Measurements from ENCODE around the gene TTLL12.

TTLL12 gene

DNA sequence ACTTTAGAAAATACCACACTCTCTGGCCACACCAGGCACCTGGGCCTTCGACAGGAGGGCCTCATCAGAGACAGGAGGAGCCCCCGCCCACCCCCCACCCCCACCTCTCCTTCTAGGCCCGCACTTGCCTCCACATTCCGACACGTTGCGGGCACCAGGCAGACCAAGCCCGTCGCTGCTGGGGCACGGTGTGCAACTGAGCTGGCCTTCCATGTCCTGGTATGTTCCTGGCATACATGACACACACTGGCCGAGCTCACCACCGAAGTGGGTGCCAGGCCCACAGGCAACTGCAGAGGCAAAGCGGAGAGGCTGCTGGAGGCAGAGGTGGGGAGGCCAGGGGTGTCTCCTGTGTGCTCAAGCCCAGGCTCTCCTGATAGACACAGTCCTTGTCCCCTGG is 27.0 kb upstream of the TTLL12 start:
- no peak for DNase-seq (ENCODE audit: low spot score)

DNA sequence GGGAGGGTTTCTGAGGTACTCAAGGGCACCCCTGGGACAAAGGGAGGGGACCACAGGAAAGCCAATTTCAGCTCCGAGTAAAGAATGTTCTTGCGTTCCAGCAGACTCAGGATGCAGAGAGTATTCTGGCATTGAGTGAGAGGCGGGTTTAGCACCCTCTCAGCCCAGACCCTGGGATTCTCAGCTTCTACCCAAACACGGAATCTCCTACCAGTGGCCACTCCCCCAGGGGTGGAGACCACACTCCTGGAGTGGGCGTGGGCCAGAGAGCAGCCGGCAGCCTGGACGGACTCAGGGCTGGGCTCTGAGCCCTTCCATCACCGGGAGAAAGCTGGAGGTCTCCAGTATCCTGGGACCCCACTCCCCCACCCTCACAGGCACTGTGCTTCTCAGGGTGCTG is 26.1 kb upstream of the TTLL12 start:
- DNase-seq (ENCODE audit: low spot score): no peak

DNA sequence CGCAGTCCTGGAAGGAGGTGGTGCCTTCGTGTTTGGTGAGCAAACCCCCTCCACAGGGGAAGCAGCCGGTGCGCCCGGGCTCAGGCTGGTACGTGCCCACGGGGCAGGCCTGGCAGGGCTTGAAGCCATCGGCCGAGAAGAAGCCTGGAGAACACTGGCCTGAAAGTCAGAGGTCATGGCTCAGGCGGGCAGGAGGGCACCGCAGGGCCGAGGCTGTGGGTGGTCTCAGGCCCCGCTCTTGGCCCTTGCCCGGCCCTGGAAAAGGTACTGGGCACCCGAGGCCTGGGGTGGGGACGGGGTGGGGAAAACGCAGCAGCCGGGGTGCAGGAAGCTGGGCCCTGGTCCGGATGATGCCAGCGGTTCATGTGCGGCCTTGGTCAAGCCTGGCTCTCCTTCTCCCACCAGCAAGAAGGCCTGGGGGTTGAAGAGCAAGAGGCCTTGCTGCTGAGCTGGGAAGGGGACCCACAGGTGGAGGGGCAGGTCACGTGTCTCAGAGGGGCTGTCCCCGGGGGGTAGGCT is 25.6 kb upstream of the TTLL12 start:
- no peak for DNase-seq (ENCODE audit: low spot score)

- DNase-seq (ENCODE audit: low spot score): no peak
Observed at GRCh38 chr22:43211941-43212433, 25.1 kb upstream of the TTLL12 start.

GRCh38 chr22:43210631-43211515 is 23.9 kb upstream of the TTLL12 start:
- no peak for DNase-seq (ENCODE audit: low spot score)

- no peak for DNase-seq (ENCODE audit: low spot score)
Observed at GRCh38 chr22:43209971-43210370, 23.0 kb upstream of the TTLL12 start.

- DNase-seq (ENCODE audit: low spot score): no peak
Observed at GRCh38 chr22:43209523-43209890, 22.6 kb upstream of the TTLL12 start.

GRCh38 chr22:43208703-43209522 is 22.0 kb upstream of the TTLL12 start:
- DNase-seq (ENCODE audit: low spot score): no peak

- no peak for DNase-seq (ENCODE audit: low spot score)
Observed at GRCh38 chr22:43207849-43208702, 21.1 kb upstream of the TTLL12 start.

DNA sequence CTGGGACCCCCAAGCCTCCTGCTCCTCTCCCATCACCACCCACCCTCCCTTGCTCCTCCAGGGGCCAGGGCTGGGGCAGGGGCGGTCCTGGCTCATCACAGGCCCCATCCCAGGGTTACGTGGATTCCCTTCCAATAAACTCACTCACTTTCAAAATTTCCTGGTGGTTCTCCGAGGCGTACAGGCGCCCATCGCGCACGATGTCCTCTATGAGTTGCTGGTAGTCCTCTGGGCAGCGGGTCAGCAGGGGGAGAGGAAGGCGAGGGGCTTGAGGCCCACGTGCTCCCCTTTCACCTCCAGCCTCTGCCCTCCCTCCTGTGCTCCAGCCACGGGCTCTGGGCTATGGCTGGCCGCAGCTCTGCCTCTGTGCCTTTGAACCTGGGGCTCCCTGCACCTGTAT is 20.5 kb upstream of the TTLL12 start:
- DNase-seq (ENCODE audit: low spot score): no peak

DNA sequence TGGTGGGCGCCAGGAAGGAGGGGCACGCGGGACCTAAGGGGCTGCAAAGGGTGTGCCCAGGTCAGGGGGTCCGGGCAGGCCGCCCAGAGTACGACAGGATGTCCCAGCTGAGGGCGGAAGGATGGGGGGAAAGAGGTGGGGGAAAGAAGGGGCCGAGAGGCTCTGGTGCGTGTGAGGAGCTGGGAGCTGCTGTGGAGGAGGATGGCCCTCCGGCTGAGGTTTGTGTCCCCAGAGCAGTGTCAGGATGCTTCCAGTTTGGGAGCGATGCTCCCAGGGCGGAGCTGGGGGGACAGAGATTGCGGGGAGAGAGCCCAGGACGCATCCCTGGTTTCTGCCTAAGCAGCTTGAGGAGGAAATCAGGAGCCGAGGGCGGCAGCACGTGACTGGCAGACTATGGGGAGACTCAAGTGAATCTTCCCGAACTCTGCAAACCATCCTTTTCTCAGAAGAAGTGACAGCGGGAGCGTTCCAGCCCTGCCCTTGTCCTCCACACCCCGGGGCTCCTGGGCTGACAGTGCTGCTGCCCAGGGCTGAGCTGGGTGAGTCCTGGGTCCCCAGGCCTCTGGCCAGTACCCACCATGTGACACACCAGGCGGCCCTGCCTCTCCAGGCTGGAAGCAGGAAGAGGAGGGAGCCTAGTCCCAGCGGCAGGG is 19.7 kb upstream of the TTLL12 start:
- DNase-seq (ENCODE audit: low spot score): no peak

DNA sequence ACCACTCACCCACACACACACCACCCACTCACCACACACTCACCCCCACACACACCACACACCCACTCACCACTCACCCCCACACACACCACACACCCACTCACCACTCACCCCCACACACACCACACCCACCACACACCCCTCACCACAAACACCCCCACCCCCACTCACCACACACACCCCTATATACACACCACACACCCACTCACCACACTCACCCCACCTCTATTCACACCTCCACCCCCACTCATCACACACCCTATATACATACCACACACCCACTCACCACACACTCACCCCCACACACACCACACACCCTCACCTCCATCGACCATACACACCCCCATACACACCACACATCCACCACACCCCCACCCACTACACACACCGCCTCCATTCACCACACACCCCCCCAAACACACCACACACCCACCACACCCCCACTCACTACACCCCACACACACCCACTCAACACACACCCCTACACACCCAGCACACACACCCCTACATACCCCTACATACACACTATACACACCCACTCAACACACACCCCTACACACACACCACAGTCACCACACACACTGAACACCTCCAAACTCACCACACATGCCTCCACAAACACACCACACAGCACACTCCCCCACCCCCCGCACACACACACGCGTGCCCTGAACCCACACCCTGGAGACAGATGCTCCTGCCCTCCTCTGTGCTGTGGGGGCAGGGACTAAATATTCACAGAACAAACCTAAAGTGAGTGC is 19.0 kb upstream of the TTLL12 start:
- no peak for DNase-seq (ENCODE audit: low spot score)

DNA sequence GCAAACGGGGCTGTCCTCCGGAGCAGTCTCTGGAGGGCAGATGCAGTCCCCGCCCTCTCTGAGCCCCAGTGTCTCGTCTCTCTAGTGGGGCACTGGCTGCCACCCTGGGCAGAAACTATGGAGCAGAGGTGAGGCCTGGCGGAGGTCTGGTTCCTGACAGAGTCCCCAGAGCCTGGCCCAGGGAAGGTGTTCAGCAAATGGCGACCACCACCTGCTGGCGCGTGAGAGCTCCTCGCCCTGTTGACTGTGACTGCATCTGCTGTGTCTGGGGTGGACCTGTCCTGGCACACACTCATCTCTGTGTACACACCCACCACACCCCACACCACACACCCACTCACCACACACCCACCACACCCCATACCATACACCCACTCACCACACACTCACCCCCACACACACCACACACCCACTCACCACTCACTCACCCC is 18.3 kb upstream of the TTLL12 start:
- DNase-seq (ENCODE audit: low spot score): no peak

GRCh38 chr22:43203471-43203981 is 16.6 kb upstream of the TTLL12 start:
- DNase-seq (ENCODE audit: low spot score): no peak

DNA sequence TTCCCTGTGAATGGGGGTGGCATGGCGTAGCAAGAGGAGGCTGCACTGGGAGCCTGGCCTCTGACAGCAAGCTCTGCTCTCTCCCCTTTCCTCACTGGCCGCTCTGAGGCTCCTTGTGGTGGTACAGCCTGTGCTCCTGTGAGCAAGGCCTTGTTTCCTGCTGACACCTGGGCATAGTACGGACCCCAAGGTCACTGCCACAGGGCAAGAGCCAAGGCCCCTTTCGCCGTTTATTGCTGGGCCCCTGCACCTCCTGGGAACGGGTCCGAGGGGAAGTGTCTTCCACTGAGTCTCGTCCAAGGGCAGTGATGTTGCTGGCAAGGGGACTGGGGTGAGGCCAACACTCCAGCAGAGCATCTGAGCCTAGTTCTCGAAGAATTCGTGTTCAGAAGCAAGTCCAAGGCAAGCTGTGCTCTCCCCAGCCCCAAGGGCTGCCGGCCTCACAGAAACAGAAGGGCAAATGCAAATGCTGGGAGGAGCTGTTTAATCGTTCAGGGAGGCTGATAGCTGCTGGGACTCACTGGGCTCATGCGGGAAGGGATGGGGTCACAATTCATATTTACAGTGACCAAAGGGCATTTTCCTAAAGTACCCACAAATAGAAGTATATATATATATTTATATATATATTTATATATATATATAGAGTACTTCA is 15.9 kb upstream of the TTLL12 start:
- no peak for DNase-seq (ENCODE audit: low spot score)

DNA sequence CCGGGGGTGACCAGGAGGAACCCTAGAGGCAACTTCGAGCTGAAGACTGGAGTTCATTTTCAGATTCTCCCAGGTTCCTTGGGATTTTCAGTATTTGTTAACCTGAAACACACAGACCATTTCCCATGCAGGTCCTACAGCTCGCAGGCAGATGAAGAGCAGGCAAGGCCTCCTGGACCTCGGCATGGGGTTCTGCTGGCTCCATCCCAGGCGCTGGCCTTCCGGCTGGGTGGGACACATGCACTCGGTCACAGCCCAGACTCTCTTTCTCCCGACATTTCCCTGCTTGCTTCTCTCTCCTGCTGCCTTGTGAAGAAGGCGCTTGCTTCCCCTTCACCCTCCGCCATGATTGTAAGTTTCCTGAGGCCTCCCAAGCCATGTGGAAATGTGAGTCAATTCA is 15.4 kb upstream of the TTLL12 start:
- no peak for DNase-seq (ENCODE audit: low spot score)

- no peak for DNase-seq (ENCODE audit: low spot score)
Observed at GRCh38 chr22:43201486-43202219, 14.7 kb upstream of the TTLL12 start.

- DNase-seq (ENCODE audit: low spot score): no peak
Observed at GRCh38 chr22:43200555-43200954, 13.6 kb upstream of the TTLL12 start.

DNA sequence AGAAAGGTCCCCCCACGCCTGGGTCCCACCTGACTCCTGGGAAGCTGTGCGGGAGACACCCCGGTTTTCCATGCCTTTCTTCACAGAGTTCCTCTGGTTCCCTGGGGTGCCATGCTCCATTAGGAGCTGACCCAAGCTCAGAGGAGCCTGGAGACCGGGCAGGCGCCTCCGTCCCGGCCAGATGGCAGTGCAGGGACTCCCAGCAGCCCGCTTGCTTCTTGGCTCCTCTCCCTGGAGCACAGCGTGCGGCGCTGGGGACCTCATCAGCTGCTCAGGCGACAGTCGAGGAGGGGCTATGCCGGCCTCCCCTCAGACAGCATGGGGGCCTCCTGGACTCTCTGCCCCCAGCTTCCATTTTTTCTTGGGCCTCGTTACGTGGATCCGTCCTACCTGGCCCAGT is 13.1 kb upstream of the TTLL12 start:
- no peak for DNase-seq (ENCODE audit: low spot score)
